C4-2B (cell line): ENCODE data around the gene NUDCD2.

ENCODE experiments used
- ZFX ChIP-seq: fragments of 450-650 bp; IDR thresholded peaks from 2 replicates; pipeline ENCODE4 v1.6.1; 2017
- TF ChIP-seq, protein P1 (sequence below): fragments of 450-650 bp; conservative IDR thresholded peaks from 2 replicates; pipeline ENCODE4 v1.5.1; 2017; ENCODE audit warnings: mild to moderate bottlenecking

- TF ChIP-seq, protein P1, sequence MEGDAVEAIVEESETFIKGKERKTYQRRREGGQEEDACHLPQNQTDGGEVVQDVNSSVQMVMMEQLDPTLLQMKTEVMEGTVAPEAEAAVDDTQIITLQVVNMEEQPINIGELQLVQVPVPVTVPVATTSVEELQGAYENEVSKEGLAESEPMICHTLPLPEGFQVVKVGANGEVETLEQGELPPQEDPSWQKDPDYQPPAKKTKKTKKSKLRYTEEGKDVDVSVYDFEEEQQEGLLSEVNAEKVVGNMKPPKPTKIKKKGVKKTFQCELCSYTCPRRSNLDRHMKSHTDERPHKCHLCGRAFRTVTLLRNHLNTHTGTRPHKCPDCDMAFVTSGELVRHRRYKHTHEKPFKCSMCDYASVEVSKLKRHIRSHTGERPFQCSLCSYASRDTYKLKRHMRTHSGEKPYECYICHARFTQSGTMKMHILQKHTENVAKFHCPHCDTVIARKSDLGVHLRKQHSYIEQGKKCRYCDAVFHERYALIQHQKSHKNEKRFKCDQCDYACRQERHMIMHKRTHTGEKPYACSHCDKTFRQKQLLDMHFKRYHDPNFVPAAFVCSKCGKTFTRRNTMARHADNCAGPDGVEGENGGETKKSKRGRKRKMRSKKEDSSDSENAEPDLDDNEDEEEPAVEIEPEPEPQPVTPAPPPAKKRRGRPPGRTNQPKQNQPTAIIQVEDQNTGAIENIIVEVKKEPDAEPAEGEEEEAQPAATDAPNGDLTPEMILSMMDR, result no peak
- no peak for TF ChIP-seq ZFX
Observed at GRCh38 chr5:163407034-163407655, 52.8 kb downstream of the NUDCD2 start.
